ENCODE measurements around the gene SPTBN5.

DNA sequence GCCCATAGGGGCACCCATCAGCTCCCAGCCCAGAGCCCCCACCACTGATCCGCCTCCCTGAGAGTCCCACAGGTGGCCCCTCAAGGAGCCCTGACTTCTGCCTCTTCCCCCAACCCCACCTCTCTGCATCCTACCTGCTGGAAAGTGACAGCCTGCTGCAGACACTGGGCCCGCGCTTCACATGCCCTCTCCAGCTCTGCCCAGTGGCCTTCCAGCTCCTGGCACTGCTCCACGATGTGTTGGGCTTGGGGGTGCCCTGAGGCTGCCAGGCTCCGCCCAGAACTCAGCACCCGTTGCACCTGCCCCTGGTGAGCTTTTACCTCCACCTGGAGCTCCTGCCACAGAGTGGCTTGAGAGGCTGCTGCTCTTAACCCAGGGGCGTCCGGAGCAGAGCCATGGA is 20.1 kb downstream of the SPTBN5 start:
- TF ChIP-seq, protein P1, sequence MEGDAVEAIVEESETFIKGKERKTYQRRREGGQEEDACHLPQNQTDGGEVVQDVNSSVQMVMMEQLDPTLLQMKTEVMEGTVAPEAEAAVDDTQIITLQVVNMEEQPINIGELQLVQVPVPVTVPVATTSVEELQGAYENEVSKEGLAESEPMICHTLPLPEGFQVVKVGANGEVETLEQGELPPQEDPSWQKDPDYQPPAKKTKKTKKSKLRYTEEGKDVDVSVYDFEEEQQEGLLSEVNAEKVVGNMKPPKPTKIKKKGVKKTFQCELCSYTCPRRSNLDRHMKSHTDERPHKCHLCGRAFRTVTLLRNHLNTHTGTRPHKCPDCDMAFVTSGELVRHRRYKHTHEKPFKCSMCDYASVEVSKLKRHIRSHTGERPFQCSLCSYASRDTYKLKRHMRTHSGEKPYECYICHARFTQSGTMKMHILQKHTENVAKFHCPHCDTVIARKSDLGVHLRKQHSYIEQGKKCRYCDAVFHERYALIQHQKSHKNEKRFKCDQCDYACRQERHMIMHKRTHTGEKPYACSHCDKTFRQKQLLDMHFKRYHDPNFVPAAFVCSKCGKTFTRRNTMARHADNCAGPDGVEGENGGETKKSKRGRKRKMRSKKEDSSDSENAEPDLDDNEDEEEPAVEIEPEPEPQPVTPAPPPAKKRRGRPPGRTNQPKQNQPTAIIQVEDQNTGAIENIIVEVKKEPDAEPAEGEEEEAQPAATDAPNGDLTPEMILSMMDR (conservative IDR thresholded peaks at IDR 0.05; ENCODE audit: low read depth, low read length), result no peak
- TF ChIP-seq EZH2 (IDR thresholded peaks at IDR 0.05; ENCODE audit: borderline replicate concordance, low read depth, low read length, poor library complexity, severe bottlenecking), result no peak

All from A673 (cell line).